ENCODE data around the gene BBS7.

BBS7 gene

DNA sequence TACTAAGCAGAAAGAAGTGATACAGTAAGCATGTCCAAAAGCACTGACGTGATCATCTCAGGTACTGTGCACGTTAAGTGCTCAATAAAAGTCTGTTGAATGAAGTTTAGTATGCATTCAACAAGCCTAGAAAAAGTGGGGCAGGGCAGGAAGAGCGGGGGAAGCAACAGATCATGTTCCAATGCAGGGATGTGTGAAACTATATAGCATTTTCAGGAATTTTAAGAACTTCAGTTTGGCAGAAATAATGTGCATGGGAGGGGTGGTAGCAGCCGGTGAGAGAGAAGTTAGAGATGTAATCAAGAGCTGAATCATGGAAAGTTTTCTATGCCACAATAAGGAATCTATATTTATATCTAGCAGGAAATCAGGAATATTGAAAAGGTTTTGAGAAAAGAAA, 27.4 kb downstream of the BBS7 start:
- intact Hi-C loops (cut with DNase I) = no loop called here
- peak in 20 of 42 donors; percentile 7 to 67 (median 28) for DNase-seq

DNA sequence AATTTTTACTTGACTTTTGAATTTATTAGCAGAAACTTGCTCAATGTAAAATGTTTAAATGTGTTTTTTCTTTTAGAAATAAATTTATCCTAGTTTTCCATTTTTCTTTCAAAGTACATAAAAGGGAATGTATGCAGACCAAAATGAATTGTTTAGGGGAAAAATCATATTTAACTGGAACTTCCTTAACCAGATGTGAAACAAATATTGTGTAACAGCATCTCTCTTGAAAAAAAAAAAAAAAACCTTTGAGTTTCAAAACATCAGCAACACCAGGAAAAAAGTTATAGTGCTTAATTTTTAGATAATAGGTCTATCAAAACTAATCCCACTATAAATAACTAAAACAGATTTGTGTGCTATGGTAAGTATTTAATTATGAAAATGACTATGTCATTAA, 32.1 kb downstream of the BBS7 start:
- no peak for DNase-seq
- intact Hi-C loops (cut with DNase I) = no loop called here

- DNase-seq = no peak
- intact Hi-C loops (cut with DNase I) = no loop called here
These were observed 40.8 kb downstream of the BBS7 start for GRCh38 chr4:121829511-121829910.

- DNase-seq = no peak
- intact Hi-C loops (cut with DNase I) = no loop called here
These were observed 42.4 kb downstream of the BBS7 start for GRCh38 chr4:121827853-121828252.

DNA sequence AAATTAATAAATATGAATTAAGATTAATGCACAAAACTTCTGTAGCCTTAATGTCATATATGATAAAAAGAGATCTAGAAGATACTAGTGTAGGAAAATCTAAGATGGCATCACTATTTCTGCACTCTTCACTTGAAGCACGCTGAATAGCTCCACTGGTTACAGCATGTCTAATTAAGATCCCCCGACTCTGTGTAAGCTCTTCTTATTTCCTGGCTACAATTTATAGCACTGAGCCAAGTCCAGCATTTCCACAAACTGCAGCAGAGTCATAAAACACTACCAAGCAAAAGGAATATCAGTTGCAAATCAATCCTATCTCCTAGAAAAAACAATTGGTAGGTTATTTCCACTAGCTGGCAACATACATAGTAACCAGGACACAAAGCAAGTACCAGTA, 45.3 kb downstream of the BBS7 start:
- intact Hi-C loops (cut with DNase I) = no loop called here
- peak in 1 of 42 donors; percentile 2 for DNase-seq

DNA sequence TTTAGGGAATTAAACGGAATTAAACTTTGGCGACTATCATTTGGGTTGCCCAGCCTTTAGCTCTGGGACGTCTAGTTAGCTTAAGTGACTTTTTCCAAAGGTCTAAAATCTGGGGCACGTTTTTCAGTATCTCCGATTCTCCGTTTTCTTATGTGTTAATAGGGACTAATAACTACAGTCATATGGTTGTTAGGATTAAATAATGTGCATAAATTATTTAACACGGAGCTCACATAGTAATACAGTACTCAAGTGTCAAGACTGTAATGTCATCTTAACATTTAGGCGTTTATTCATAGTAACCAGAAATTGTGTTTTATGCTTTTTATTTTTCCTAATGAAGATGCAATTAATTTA, 46.1 kb downstream of the BBS7 start:
- intact Hi-C loops (cut with DNase I) = no loop called here
- no peak for DNase-seq

- DNase-seq = peak; percentile 92 to 99 (median 97)
- intact Hi-C loops (cut with DNase I) = no loop called here
These were observed 46.6 kb downstream of the BBS7 start, which contains the start of gene CCNA2 for GRCh38 chr4:121823505-121824170. CCNA2 (minus strand) TSS chr4:121823883; CDS start chr4:121823628, 255 bp downstream.

GRCh38 chr4:121822796-121823504, 47.3 kb downstream of the BBS7 start:
- DNase-seq = peak in 13 of 42 donors; percentile 1 to 43 (median 23)

DNA sequence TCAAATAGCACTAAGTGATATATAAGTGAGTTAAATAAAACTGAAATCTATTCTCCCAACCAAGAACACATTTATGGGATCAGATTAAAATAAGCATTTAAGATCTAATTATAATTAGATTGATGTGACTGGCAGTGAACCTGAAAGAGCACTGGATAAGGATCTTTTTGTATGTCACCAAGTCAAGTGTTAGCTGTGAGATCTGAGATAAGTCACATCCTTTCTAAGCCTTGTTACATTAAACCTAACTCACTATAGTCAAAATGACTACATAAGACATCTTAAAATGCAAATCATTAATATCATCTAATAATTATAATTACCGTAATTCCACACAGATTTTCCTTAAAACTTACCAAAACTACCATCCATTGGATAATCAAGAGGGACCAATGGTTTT, 48.2 kb downstream of the BBS7 start:
- no peak for DNase-seq
- intact Hi-C loops (cut with DNase I) = no loop called here

More at GRCh38 chr4:121822796-121823504, 47.3 kb downstream of the BBS7 start:
- intact Hi-C loops (cut with DNase I) = no loop called here

DNA sequence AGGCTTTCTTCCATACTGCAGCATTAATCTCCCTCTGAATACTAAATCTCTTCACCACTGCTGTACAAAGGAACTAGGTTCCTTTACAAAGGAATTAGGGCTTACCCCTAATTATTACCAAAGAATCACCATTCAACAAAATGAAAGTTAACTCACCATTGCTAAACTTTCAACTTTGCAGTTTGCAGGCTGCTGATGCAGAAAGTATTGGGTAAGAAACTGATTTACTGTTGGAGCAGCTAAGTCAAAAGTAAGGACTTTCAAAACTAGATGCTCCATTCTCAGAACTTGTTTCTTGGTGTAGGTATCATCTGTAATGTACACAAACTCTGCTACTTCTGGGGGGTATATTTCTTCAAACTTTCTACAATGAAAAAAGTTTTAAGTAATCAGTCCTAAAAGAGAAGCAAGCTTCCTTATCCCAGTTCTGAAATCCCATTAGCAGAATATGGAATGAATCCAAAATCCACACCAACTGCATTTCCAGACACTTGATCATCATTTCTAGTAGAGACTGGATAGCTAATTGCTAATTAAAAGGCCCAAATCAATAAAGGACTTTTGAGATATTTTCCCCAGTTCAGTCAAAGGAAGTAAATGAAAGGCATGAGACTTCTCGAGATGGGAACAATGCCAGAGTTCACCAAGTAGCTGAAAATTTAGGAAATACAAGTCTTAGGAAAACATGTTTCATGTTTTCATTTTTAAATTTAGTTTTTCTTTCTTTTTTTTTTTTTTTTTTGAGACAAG, 50.9 kb downstream of the BBS7 start:
- no peak for DNase-seq
- intact Hi-C loops (cut with DNase I) = no loop called here

- DNase-seq = no peak
- intact Hi-C loops (cut with DNase I) = no loop called here
These were observed 52.1 kb downstream of the BBS7 start for GRCh38 chr4:121818215-121818614.

DNA sequence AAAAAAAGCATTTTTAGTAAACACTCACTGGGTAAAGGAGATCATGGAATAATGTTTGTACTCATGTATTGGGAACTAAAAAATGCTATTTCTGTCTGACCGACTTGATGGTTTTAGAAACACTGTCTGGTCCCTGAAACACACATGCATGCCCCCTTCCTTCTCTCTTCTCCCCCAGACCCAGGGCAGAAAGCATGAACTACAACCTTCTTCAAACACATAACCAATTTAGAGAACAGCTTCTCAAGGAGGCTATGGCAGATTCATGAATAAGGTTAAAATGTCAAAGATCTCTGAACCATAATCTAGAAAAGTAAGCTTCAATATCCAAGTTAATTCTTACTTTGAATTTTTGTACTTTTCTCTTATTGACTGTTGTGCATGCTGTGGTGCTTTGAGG, 52.6 kb downstream of the BBS7 start:
- intact Hi-C loops (cut with DNase I) = no loop called here
- no peak for DNase-seq

GRCh38 chr4:121817006-121817405, 53.3 kb downstream of the BBS7 start:
- intact Hi-C loops (cut with DNase I) = no loop called here

DNA sequence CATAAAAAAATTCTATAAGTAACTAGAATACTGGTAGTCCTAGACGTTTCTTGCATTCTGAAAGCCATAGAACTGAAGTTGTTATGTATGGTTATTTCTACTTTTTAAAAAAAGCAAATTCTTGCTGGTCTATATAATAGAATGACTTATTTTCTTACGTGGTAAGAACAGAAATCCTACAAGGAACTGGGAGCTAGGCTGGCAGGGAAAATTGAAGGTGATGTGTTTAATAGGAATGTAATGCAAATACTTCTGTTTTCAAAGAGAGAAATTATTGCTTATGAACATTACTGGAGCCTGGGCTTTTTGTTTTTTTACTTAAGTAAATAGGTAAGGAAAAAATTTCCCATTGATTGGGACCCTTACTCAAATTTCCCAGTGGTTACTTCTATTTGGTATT, 55.5 kb downstream of the BBS7 start:
- DNase-seq = no peak
- intact Hi-C loops (cut with DNase I) = no loop called here

More at GRCh38 chr4:121817006-121817405, 53.3 kb downstream of the BBS7 start:
- DNase-seq = no peak

GRCh38 chr4:121811122-121811521, 59.2 kb downstream of the BBS7 start:
- intact Hi-C loops (cut with DNase I) = no loop called here
- DNase-seq = no peak

GRCh38 chr4:121806411-121806810, 63.9 kb downstream of the BBS7 start:
- intact Hi-C loops (cut with DNase I) = no loop called here

GRCh38 chr4:121801715-121802075, 68.6 kb downstream of the BBS7 start:
- intact Hi-C loops (cut with DNase I) = no loop called here
- no peak for DNase-seq

More at GRCh38 chr4:121806411-121806810, 63.9 kb downstream of the BBS7 start:
- DNase-seq = no peak

- intact Hi-C loops (cut with DNase I) = no loop called here
- DNase-seq = peak; percentile 65 to 97 (median 92)
These were observed 69.1 kb downstream of the BBS7 start, which contains the start of gene EXOSC9 for GRCh38 chr4:121800961-121801714. EXOSC9 (plus strand) TSS chr4:121801323; CDS start chr4:121801425, 102 bp downstream.

DNA sequence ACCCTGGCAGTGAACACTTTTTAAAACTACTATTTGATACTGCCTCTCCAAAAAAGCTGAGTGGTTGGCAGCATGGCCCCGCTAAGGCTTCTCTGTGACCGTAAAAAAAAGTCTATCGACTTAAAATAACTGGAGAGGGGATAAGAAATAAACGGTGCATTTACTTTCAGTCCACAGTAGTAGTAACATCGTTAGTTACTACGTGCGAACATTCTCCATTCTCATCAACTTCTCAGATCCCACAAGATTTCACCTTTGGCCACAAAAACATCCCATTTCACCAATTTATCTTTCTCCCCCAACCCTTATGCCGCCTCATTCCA, 69.7 kb downstream of the BBS7 start:
- no peak for DNase-seq
- intact Hi-C loops (cut with DNase I) = no loop called here
